Large intestine (tissue), 12 donors: ENCODE data around the gene CD300LD. TPM values are rescaled to one million over a fixed set of nuclear protein-coding genes. Genes with fewer than 3 reads are reported as not detected.
"Not testable (repeated sequence)": the region's sequence is repeated elsewhere in the genome, so short reads cannot be mapped to it uniquely, and the experiment has no call there.

Experiments
- DNase-seq, 2 donors: peaks; one replicate each; pipeline versions ENCODE4 v3.0.0 to v3.0.0-alpha.2; 2013
- H3K27ac ChIP-seq: one replicate; pipeline ENCODE4 v1.5.1; 2013; ENCODE audit warnings: low read length
- H3K27me3 ChIP-seq: 2 replicates; pipeline ENCODE4 v1.6.1; 2013; ENCODE audit warnings: low read length; ENCODE audit not compliant: control insufficient read depth, insufficient read depth
- H3K36me3 ChIP-seq: 2 replicates; pipeline ENCODE4 v1.6.1; 2013; ENCODE audit warnings: low read length; ENCODE audit not compliant: control insufficient read depth, insufficient read depth
- H3K4me1 ChIP-seq: one replicate; pipeline ENCODE4 v1.6.1; 2013; ENCODE audit warnings: low read length; ENCODE audit not compliant: control insufficient read depth, insufficient read depth
- H3K4me3 ChIP-seq: one replicate; pipeline ENCODE4 v1.5.1; 2013; ENCODE audit warnings: low read length
- H3K9me3 ChIP-seq: one replicate; pipeline ENCODE4 v1.6.1; 2013; ENCODE audit warnings: mild to moderate bottlenecking, low read depth, low read length, moderate library complexity; ENCODE audit not compliant: control insufficient read depth
- WGBS: methylation state at CpG from one replicate; pipeline ENCODE4 v1.1.5; 2013; ENCODE audit warnings: low lambda C conversion rate; ENCODE audit not compliant: insufficient coverage; 5-methylcytosine and 5-hydroxymethylcytosine counted together
- long read RNA-seq, 11 donors: transcript quantifications; one replicate each; lab custom pipeline, GENCODE V29; 2026
- polyA plus RNA-seq: library from polyadenylated mRNA; unstranded; fragments of 120-200 nt; gene quantifications from one replicate; pipeline ENCODE4 v1.2.1, GENCODE V29; 2013

Gene CD300LD
- polyA plus RNA-seq, result not detected
- long read RNA-seq, donor 1, result 0 reads
- long read RNA-seq, donor 2, result 0 reads
- long read RNA-seq, donor 3, result 0 reads
- long read RNA-seq, donor 4, result 0 reads
- long read RNA-seq, donor 5, result 0 reads
- long read RNA-seq, donor 6, result 0 reads
- long read RNA-seq, donor 7, result 0 reads
- long read RNA-seq, donor 8, result 0 reads
- long read RNA-seq, donor 9, result 0 reads
- long read RNA-seq, donor 10, result 0 reads
- long read RNA-seq, donor 11, result 0 reads

GRCh38 chr17:74592087-74592990 is at the start of gene CD300LD:
Gene CD300LD (minus strand): TSS chr17:74592283. CDS start chr17:74592202, 81 bp downstream.
- Histone ChIP-seq H3K27me3 (no peaks in the 10 kb centered on the region), H3K4me3 (no peak within 1 kb of the TSS), H3K27ac (no peak within 1 kb of the TSS), H3K4me1 (no peaks in the 10 kb centered on the region), H3K36me3 (no peaks in the 10 kb centered on the region), H3K9me3 (no peaks in the 10 kb centered on the region)
- WGBS, result 57% methylated on average over 4 of the region's 14 CpGs
- DNase-seq, result no peak

- Histone ChIP-seq H3K9me3 (no peaks in the 10 kb centered on the region), H3K4me3 (no peak overlapping the region), H3K36me3 (no peaks in the 10 kb centered on the region), H3K27ac (no peak overlapping the region), H3K27me3 (peaks cover 25% of the 10 kb centered on the region), H3K4me1 (no peaks in the 10 kb centered on the region)
- 100% methylated on average over 1 of the region's 6 CpGs for WGBS
- DNase-seq, result no peak
Measured at GRCh38 chr17:74641224-74641957, 49.3 kb upstream of the CD300LD start.

GRCh38 chr17:74639704-74640151 is 47.6 kb upstream of the CD300LD start:
- Histone ChIP-seq H3K36me3 (no peaks in the 10 kb centered on the region), H3K27me3 (peaks cover 24% of the 10 kb centered on the region), H3K4me3 (no peak overlapping the region), H3K9me3 (no peaks in the 10 kb centered on the region), H3K27ac (no peak overlapping the region), H3K4me1 (no peaks in the 10 kb centered on the region)
- DNase-seq, result no peak
- WGBS, result 87% methylated on average over 3 of the region's 10 CpGs

- Histone ChIP-seq H3K4me3 (no peak overlapping the region), H3K27me3 (peaks cover 24% of the 10 kb centered on the region), H3K9me3 (no peaks in the 10 kb centered on the region), H3K27ac (no peak overlapping the region), H3K36me3 (no peaks in the 10 kb centered on the region), H3K4me1 (no peaks in the 10 kb centered on the region)
- 33% methylated on average over 1 of the region's 2 CpGs for WGBS
- no peak for DNase-seq
Measured at GRCh38 chr17:74637926-74638325, 45.8 kb upstream of the CD300LD start.

GRCh38 chr17:74637265-74637664 is 45.2 kb upstream of the CD300LD start:
- H3K4me1 ChIP-seq, result no peaks in the 10 kb centered on the region
- 60% methylated on average over 1 of the region's 11 CpGs for WGBS
- no peaks in the 10 kb centered on the region for H3K9me3 ChIP-seq
- H3K36me3 ChIP-seq, result no peaks in the 10 kb centered on the region
- peaks cover 25% of the 10 kb centered on the region for H3K27me3 ChIP-seq
- H3K27ac ChIP-seq, result no peak overlapping the region
- DNase-seq, result no peak
- no peak overlapping the region for H3K4me3 ChIP-seq

GRCh38 chr17:74636541-74637085 is 44.5 kb upstream of the CD300LD start:
- WGBS, result 92% methylated on average over 2 of the region's 10 CpGs
- H3K27ac ChIP-seq, H3K4me1 ChIP-seq, H3K4me3 ChIP-seq, H3K36me3 ChIP-seq, DNase-seq, H3K9me3 ChIP-seq: not testable (repeated sequence)
- H3K27me3 ChIP-seq, result peaks cover 29% of the 10 kb centered on the region

GRCh38 chr17:74635418-74635817 is 43.3 kb upstream of the CD300LD start:
- peaks cover 26% of the 10 kb centered on the region for H3K27me3 ChIP-seq
- DNase-seq, result no peak
- no peak overlapping the region for H3K27ac ChIP-seq
- H3K36me3 ChIP-seq, result no peaks in the 10 kb centered on the region
- H3K4me3 ChIP-seq, result no peak overlapping the region
- no peaks in the 10 kb centered on the region for H3K4me1 ChIP-seq
- no CpG with 5 or more reads among the region's 13 CpGs for WGBS
- H3K9me3 ChIP-seq, result no peaks in the 10 kb centered on the region

- Histone ChIP-seq H3K4me1 (no peaks in the 10 kb centered on the region), H3K27me3 (peaks cover 19% of the 10 kb centered on the region), H3K27ac (no peak overlapping the region), H3K36me3 (no peaks in the 10 kb centered on the region), H3K9me3 (no peaks in the 10 kb centered on the region), H3K4me3 (no peak overlapping the region)
- WGBS, result no CpG with 5 or more reads among the region's 8 CpGs
- no peak for DNase-seq
Measured at GRCh38 chr17:74633326-74633725, 41.2 kb upstream of the CD300LD start.

GRCh38 chr17:74632617-74633016 is 40.5 kb upstream of the CD300LD start:
- Histone ChIP-seq H3K9me3 (no peaks in the 10 kb centered on the region), H3K36me3 (no peaks in the 10 kb centered on the region), H3K27me3 (peaks cover 14% of the 10 kb centered on the region), H3K4me3 (no peak overlapping the region), H3K4me1 (no peaks in the 10 kb centered on the region), H3K27ac (no peak overlapping the region)
- DNase-seq, result no peak
- 95% methylated on average over 2 of the region's 9 CpGs for WGBS
